ENCODE measurements around the gene DHX8. TPM values are rescaled to one million over a fixed set of nuclear protein-coding genes. Genes with fewer than 3 reads are reported as not detected.

The DHX8 gene
- total RNA-seq, 1 experiment from 2014 or later: 54.1 TPM

DNA sequence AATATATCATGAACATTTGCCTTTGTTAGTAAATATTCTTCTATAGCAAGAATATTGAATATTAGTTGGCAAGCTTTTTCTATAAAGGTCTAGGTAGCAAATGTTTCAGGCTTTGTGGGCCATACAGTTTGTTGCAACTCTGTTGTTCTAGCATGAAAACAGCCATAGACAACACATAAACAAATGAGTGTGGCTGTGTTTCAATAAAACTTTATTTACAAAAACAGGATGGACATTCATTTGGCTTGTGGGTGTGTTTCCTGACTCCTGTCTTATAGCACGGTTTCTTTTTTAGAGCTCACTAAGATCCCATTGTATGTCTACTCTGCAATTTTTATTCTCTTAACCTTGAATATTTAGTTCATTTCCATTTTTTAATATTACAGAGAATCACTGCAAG, 46.0 kb upstream of the DHX8 start:
- DNase-seq: no peak
- H3K23me2 ChIP-seq (ENCODE audit: insufficient read length, low read depth, low read length, poor library complexity, severe bottlenecking): no peaks in the 10 kb centered on the region
- H3K56ac ChIP-seq (ENCODE audit: insufficient read length, low read depth, low read length): no peak overlapping the region
- H2BK5ac ChIP-seq (ENCODE audit: insufficient read length, low read length): no peak overlapping the region
- Mint-ChIP-seq H3K27ac (no peak overlapping the region), H3K27me3 (ENCODE audit: low read depth) (peaks cover 3% of the 10 kb centered on the region; the same call in 1 of the 2 replicates), H3K4me3 (no peak overlapping the region), H3K4me1 (peaks cover 9 to 11% of the 10 kb centered on the region in 2 experiments), H3K9me3 (no peaks in the 10 kb centered on the region), H3K36me3 (ENCODE audit: insufficient read depth in 1 of 3, low read depth in 3 of 3) (no peaks in the 10 kb centered on the region)
- no peak overlapping the region for H4K8ac ChIP-seq (replicated peaks; ENCODE audit: insufficient read length, low read depth, low read length)
- no peak overlapping the region for H4K5ac ChIP-seq (ENCODE audit: insufficient read length, low read depth, low read length)
- H3K27me3 ChIP-seq (ENCODE audit: insufficient read depth, low read length): no peaks in the 10 kb centered on the region
- no peak overlapping the region for H2AFZ ChIP-seq (ENCODE audit: low read length)
- no CpG with 5 or more reads among the region's 1 CpG for WGBS (ENCODE audit: extremely low coverage, insufficient read length, low lambda C conversion rate)
- no peak overlapping the region for H2AK5ac ChIP-seq (ENCODE audit: insufficient read length, low read length)
- no peaks in the 10 kb centered on the region for H4K20me1 ChIP-seq (ENCODE audit: control insufficient read depth, insufficient read depth, insufficient read length)
- H3K4me2 ChIP-seq (ENCODE audit: insufficient read depth, insufficient read length, low read length): no peak overlapping the region
- H2BK12ac ChIP-seq (ENCODE audit: insufficient read length, low read depth, low read length): no peak overlapping the region
- H3K4ac ChIP-seq (ENCODE audit: low read depth, low read length): no peak overlapping the region
- H3K9me3 ChIP-seq (ENCODE audit: control insufficient read depth, low read depth, low read length): no peaks in the 10 kb centered on the region
- H3K18ac ChIP-seq (ENCODE audit: insufficient read length, low read depth, low read length): no peak overlapping the region
- H3T11ph ChIP-seq (ENCODE audit: low read length): no peak overlapping the region
- no peak overlapping the region for H3K9ac ChIP-seq (ENCODE audit: extremely low read depth, insufficient read length, low read length)
- no peaks in the 10 kb centered on the region for H3K79me1 ChIP-seq (ENCODE audit: insufficient read depth, low read depth, low read length, poor library complexity, severe bottlenecking)
- H4K91ac ChIP-seq (ENCODE audit: insufficient read length, low read depth, low read length): no peak overlapping the region
- no peak overlapping the region for H3K23ac ChIP-seq (ENCODE audit: insufficient read length, low read depth, low read length)
- no peak overlapping the region for H3K14ac ChIP-seq (ENCODE audit: insufficient read depth, low read length)
- no peaks in the 10 kb centered on the region for H3K79me2 ChIP-seq (ENCODE audit: insufficient read depth, low read length)
- no peak overlapping the region for H3K27ac ChIP-seq (ENCODE audit: insufficient read length, low read depth, low read length)
- TF ChIP-seq, protein P1, sequence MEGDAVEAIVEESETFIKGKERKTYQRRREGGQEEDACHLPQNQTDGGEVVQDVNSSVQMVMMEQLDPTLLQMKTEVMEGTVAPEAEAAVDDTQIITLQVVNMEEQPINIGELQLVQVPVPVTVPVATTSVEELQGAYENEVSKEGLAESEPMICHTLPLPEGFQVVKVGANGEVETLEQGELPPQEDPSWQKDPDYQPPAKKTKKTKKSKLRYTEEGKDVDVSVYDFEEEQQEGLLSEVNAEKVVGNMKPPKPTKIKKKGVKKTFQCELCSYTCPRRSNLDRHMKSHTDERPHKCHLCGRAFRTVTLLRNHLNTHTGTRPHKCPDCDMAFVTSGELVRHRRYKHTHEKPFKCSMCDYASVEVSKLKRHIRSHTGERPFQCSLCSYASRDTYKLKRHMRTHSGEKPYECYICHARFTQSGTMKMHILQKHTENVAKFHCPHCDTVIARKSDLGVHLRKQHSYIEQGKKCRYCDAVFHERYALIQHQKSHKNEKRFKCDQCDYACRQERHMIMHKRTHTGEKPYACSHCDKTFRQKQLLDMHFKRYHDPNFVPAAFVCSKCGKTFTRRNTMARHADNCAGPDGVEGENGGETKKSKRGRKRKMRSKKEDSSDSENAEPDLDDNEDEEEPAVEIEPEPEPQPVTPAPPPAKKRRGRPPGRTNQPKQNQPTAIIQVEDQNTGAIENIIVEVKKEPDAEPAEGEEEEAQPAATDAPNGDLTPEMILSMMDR (conservative IDR thresholded peaks at IDR 0.05): no peak
- no peak overlapping the region for H2BK20ac ChIP-seq (ENCODE audit: low read depth, low read length, poor library complexity, severe bottlenecking)
- H3K4me1 ChIP-seq (ENCODE audit: insufficient read depth, low read length): peaks cover 2% of the 10 kb centered on the region; the same call in 1 of the 2 replicates
- H2BK15ac ChIP-seq (ENCODE audit: low read depth, low read length): no peak overlapping the region
- no peak overlapping the region for H2BK120ac ChIP-seq (ENCODE audit: low read depth, low read length, poor library complexity, severe bottlenecking)

Data from H9 (cell line).